MM.1S (cell line): ENCODE data around the gene PTP4A1.

Experiments used
- DNase-seq: peaks from one replicate; pipeline ENCODE4 v3.0.0-alpha.2; 2015
- H2AFZ ChIP-seq: fragments of 300-600 bp; sonication (generic); 2 replicates; pipeline ENCODE4 v1.6.0; 2016; ENCODE audit warnings: antibody characterized with exemption, low read length
- H3F3A ChIP-seq: fragments of 300-600 bp; sonication (generic); 2 replicates; pipeline ENCODE4 v1.6.1; 2016; ENCODE audit warnings: mild to moderate bottlenecking, antibody characterized with exemption, low read length, moderate library complexity, mixed read lengths; ENCODE audit not compliant: insufficient read depth
- H3K27ac ChIP-seq: fragments of 300-600 bp; sonication (generic); 2 replicates; pipeline ENCODE4 v1.5.1; 2016; ENCODE audit warnings: mild to moderate bottlenecking, low read length
- H3K27me3 ChIP-seq: fragments of 300-600 bp; sonication (generic); replicated peaks from 2 replicates; pipeline ENCODE4 v1.6.0; 2016; ENCODE audit warnings: low read length; ENCODE audit not compliant: insufficient read depth
- H3K36me3 ChIP-seq: fragments of 300-600 bp; sonication (generic); replicated peaks from 2 replicates; pipeline ENCODE4 v1.6.1; 2016; ENCODE audit warnings: mild to moderate bottlenecking, low read length, mixed read lengths; ENCODE audit not compliant: insufficient read depth
- H3K4me1 ChIP-seq: fragments of 300-600 bp; sonication (generic); 2 replicates; pipeline ENCODE4 v1.6.1; 2016; ENCODE audit warnings: low read length, mixed read lengths
- H3K4me2 ChIP-seq: fragments of 300-600 bp; sonication (generic); 2 replicates; pipeline ENCODE4 v1.6.0; 2016; ENCODE audit warnings: low read depth, low read length
- H3K4me3 ChIP-seq: fragments of 300-600 bp; sonication (generic); 2 replicates; pipeline ENCODE4 v1.5.1; 2016; ENCODE audit warnings: low read length, mixed read lengths
- H3K79me2 ChIP-seq: fragments of 300-600 bp; sonication (generic); 2 replicates; pipeline ENCODE4 v1.6.1; 2016; ENCODE audit warnings: mixed run types, low read length, mixed read lengths
- H3K9ac ChIP-seq: fragments of 300-600 bp; sonication (generic); 2 replicates; pipeline ENCODE4 v1.6.1; 2016; ENCODE audit warnings: low read length, mixed read lengths
- H3K9me2 ChIP-seq: fragments of 300-600 bp; sonication (generic); replicated peaks from 2 replicates; pipeline ENCODE4 v1.6.1; 2016; ENCODE audit warnings: mild to moderate bottlenecking, low read length, mixed read lengths; ENCODE audit not compliant: insufficient read depth
- H3K9me3 ChIP-seq: fragments of 300-600 bp; sonication (generic); replicated peaks from 2 replicates; pipeline ENCODE4 v1.6.1; 2016; ENCODE audit warnings: mild to moderate bottlenecking, low read length, mixed read lengths; ENCODE audit not compliant: insufficient read depth
- H4K20me1 ChIP-seq: fragments of 300-600 bp; sonication (generic); 2 replicates; pipeline ENCODE4 v1.6.1; 2016; ENCODE audit warnings: mild to moderate bottlenecking, low read length, moderate library complexity, mixed read lengths; ENCODE audit not compliant: insufficient read depth
- CTCF ChIP-seq: fragments of 300-600 bp; sonication (generic); IDR thresholded peaks from 2 replicates; pipeline ENCODE4 v1.5.1; 2016; ENCODE audit warnings: antibody characterized with exemption, low read length, mixed read lengths
- EZH2 ChIP-seq: fragments of 300-600 bp; sonication (generic); optimal IDR thresholded peaks from 2 replicates; pipeline ENCODE3; 2017; ENCODE audit warnings: low read depth, mild to moderate bottlenecking, antibody characterized with exemption, low read length, mixed read lengths
- EZH2phosphoT487 ChIP-seq: fragments of 300-600 bp; sonication (generic); IDR thresholded peaks from 2 replicates; pipeline ENCODE4 v1.6.1; 2018; ENCODE audit warnings: antibody characterized with exemption, low read length

PTP4A1 gene

GRCh38 chr6:63538550-63538949, 33.7 kb upstream of the PTP4A1 start:
- Histone ChIP-seq H3K4me1 (no peaks in the 10 kb centered on the region), H3K9me3 (no peaks in the 10 kb centered on the region), H3K27ac (no peak overlapping the region), H2AFZ (no peak overlapping the region), H3K9ac (no peak overlapping the region), H3K4me3 (no peak overlapping the region), H3K4me2 (no peak overlapping the region), H4K20me1 (no peaks in the 10 kb centered on the region), H3K36me3 (no peaks in the 10 kb centered on the region), H3K9me2 (no peaks in the 10 kb centered on the region), H3K79me2 (no peaks in the 10 kb centered on the region), H3F3A (no peaks in the 10 kb centered on the region), H3K27me3 (no peaks in the 10 kb centered on the region)
- no peak for TF ChIP-seq CTCF
- TF ChIP-seq EZH2, result no peak
- TF ChIP-seq EZH2phosphoT487, result no peak
- DNase-seq, result no peak

- no peak for DNase-seq
- H3K4me1 ChIP-seq, result no peaks in the 10 kb centered on the region
- no peaks in the 10 kb centered on the region for H3K9me3 ChIP-seq
- H3K27ac ChIP-seq, result no peak overlapping the region
- H3K27me3 ChIP-seq, result no peaks in the 10 kb centered on the region
- no peaks in the 10 kb centered on the region for H3K79me2 ChIP-seq
- no peak overlapping the region for H3K4me3 ChIP-seq
- H2AFZ ChIP-seq, result no peak overlapping the region
- no peaks in the 10 kb centered on the region for H3K36me3 ChIP-seq
- no peak overlapping the region for H3K4me2 ChIP-seq
- no peak overlapping the region for H3K9ac ChIP-seq
- no peaks in the 10 kb centered on the region for H4K20me1 ChIP-seq
- H3F3A ChIP-seq, result no peaks in the 10 kb centered on the region
- H3K9me2 ChIP-seq, result no peaks in the 10 kb centered on the region
- TF ChIP-seq CTCF (no peak), EZH2 (no peak), EZH2phosphoT487 (no peak)
These were observed 29.3 kb upstream of the PTP4A1 start for GRCh38 chr6:63543001-63543400.

- H2AFZ ChIP-seq, result no peak overlapping the region
- DNase-seq, result no peak
- H3K4me1 ChIP-seq, result no peaks in the 10 kb centered on the region
- no peaks in the 10 kb centered on the region for H3K9me2 ChIP-seq
- H3K4me2 ChIP-seq, result no peak overlapping the region
- H3K4me3 ChIP-seq, result no peak overlapping the region
- H3K79me2 ChIP-seq, result no peaks in the 10 kb centered on the region
- H4K20me1 ChIP-seq, result no peaks in the 10 kb centered on the region
- H3K27ac ChIP-seq, result no peak overlapping the region
- no peak overlapping the region for H3K9ac ChIP-seq
- H3K36me3 ChIP-seq, result no peaks in the 10 kb centered on the region
- H3K9me3 ChIP-seq, result no peaks in the 10 kb centered on the region
- no peak for TF ChIP-seq EZH2
- no peak for TF ChIP-seq CTCF
- no peak for TF ChIP-seq EZH2phosphoT487
- H3F3A ChIP-seq, result no peaks in the 10 kb centered on the region
- H3K27me3 ChIP-seq, result no peaks in the 10 kb centered on the region
These were observed 28.3 kb upstream of the PTP4A1 start for GRCh38 chr6:63543982-63544381.
